HepG2 (cell line): ENCODE measurements around the gene TNXB. TPM values are rescaled to one million over a fixed set of nuclear protein-coding genes. Genes with fewer than 3 reads are reported as not detected.
A peak's percentile ranks its signal among the peaks of the same experiment; 100 is the strongest.

Experiments used
- ASH2L ChIP-seq: fragments of 300-600, 200-600 bp; sonication (generic); IDR thresholded peaks from 2 replicates; pipeline ENCODE4 v1.7.0; 2017; ENCODE audit warnings: low read depth, mild to moderate bottlenecking, moderate library complexity, mixed read lengths, low read length; ENCODE audit not compliant: insufficient read length
- GABPA ChIP-seq, 2 experiments: IDR thresholded peaks; 2 replicates each; pipeline ENCODE4 v1.6.1; 2011 to 2016; ENCODE audit warnings: low read depth in 2 of 2, low read length in 1 of 2, missing biosample characterization in 1 of 2, missing genetic modification characterization in 1 of 2
- GFI1 ChIP-seq: sonication (generic); formaldehyde crosslinking; IDR thresholded peaks from 2 replicates; pipeline ENCODE4 v1.5.0; 2020; ENCODE audit warnings: missing genetic modification reagents, mild to moderate bottlenecking, borderline replicate concordance
- HIVEP1 ChIP-seq: sonication (generic); formaldehyde crosslinking; IDR thresholded peaks from 2 replicates; pipeline ENCODE4 v1.4.0; 2020; ENCODE audit warnings: mild to moderate bottlenecking, missing genetic modification reagents
- KDM1A ChIP-seq: IDR thresholded peaks from 2 replicates; pipeline ENCODE4 v1.6.1; 2016; ENCODE audit warnings: missing compliant biosample characterization
- KLF13 ChIP-seq: sonication (generic); formaldehyde crosslinking; IDR thresholded peaks from 2 replicates; pipeline ENCODE4 v1.4.0; 2020; ENCODE audit warnings: mild to moderate bottlenecking, missing genetic modification reagents
- PITX1 ChIP-seq: sonication (generic); formaldehyde crosslinking; IDR thresholded peaks from 2 replicates; pipeline ENCODE4 v1.5.1; 2020; ENCODE audit warnings: mild to moderate bottlenecking, missing genetic modification reagents
- RFX3 ChIP-seq: IDR thresholded peaks from 2 replicates; pipeline ENCODE4 v1.6.1; 2016; ENCODE audit warnings: missing biosample characterization, missing genetic modification reagents
- SALL1 ChIP-seq: sonication (generic); formaldehyde crosslinking; IDR thresholded peaks from 2 replicates; pipeline ENCODE4 v1.8.0; 2022; ENCODE audit warnings: mild to moderate bottlenecking, missing genetic modification reagents
- SP4 ChIP-seq: sonication (generic); formaldehyde crosslinking; IDR thresholded peaks from 2 replicates; pipeline ENCODE4 v1.8.1; 2023; ENCODE audit warnings: mild to moderate bottlenecking, missing genetic modification reagents
- TARDBP ChIP-seq: sonication (generic); formaldehyde crosslinking; IDR thresholded peaks from 2 replicates; pipeline ENCODE4 v1.8.0; 2022; ENCODE audit warnings: mild to moderate bottlenecking, missing genetic modification reagents
- TCF7L2 ChIP-seq: IDR thresholded peaks from 2 replicates; pipeline ENCODE4 v1.6.1; 2011; ENCODE audit warnings: mild to moderate bottlenecking, low read depth, low read length, moderate library complexity
- TMF1 ChIP-seq: sonication (generic); formaldehyde crosslinking; IDR thresholded peaks from 2 replicates; pipeline ENCODE4 v1.8.1; 2022; ENCODE audit warnings: low read depth, missing genetic modification reagents
- XRCC5 ChIP-seq: fragments of 200-400 bp; formaldehyde crosslinking; optimal IDR thresholded peaks from 2 replicates; pipeline ENCODE3; 2017; ENCODE audit warnings: mild to moderate bottlenecking, low read length
- YEATS4 ChIP-seq: sonication (generic); formaldehyde crosslinking; IDR thresholded peaks from 2 replicates; pipeline ENCODE4 v1.4.0; 2020; ENCODE audit warnings: missing genetic modification reagents, borderline replicate concordance
- ZNF205 ChIP-seq: IDR thresholded peaks from 2 replicates; pipeline ENCODE4 v1.6.1; 2018; ENCODE audit warnings: missing biosample characterization, missing genetic modification reagents
- ZNF367 ChIP-seq: sonication (generic); formaldehyde crosslinking; IDR thresholded peaks from 2 replicates; pipeline ENCODE4 v1.4.0; 2020; ENCODE audit warnings: missing genetic modification reagents, borderline replicate concordance
- ZNF430 ChIP-seq: sonication (generic); formaldehyde crosslinking; IDR thresholded peaks from 2 replicates; pipeline ENCODE4 v1.9.0; 2021; ENCODE audit warnings: mild to moderate bottlenecking, missing genetic modification reagents
- ZNF740 ChIP-seq: sonication (generic); formaldehyde crosslinking; IDR thresholded peaks from 2 replicates; pipeline ENCODE4 v1.4.0; 2020; ENCODE audit warnings: missing genetic modification reagents
- ZNF792 ChIP-seq: IDR thresholded peaks from 2 replicates; pipeline ENCODE4 v1.6.1; 2016
- polyA plus RNA-seq, 8 experiments: library from polyadenylated mRNA; depleted of rRNA in 3 of 8; stranded (reverse) in 7 of 8; unstranded in 1 of 8; fragments of >200 nt; fragmentation: Illumina TruSeq in 4 of 8; extraction: Trizol in 4 of 8; gene quantifications; 2 replicates each; pipeline versions ENCODE4 v1.2.1 to v1.2.3, GENCODE V29; 2011 to 2016; ENCODE audit warnings: low read depth in 4 of 8, missing spikeins in 1 of 8, mixed read lengths in 1 of 8; ENCODE audit not compliant: insufficient read depth in 1 of 8
- total RNA-seq, 5 experiments: library from RNA; depleted of rRNA; stranded (reverse); fragments of >200 nt; fragmentation: Illumina TruSeq; extraction: Trizol; gene quantifications; 2 replicates each; pipeline ENCODE4 v1.2.3, GENCODE V29; 2016; ENCODE audit warnings: low read depth in 1 of 5
- TF ChIP-seq, protein P1 (sequence below): sonication (generic); formaldehyde crosslinking; IDR thresholded peaks from 2 replicates; pipeline ENCODE4 v1.9.0; 2021; ENCODE audit warnings: mild to moderate bottlenecking, missing genetic modification reagents
- TF ChIP-seq, protein P2 (sequence below): sonication (generic); formaldehyde crosslinking; IDR thresholded peaks from 2 replicates; pipeline ENCODE4 v1.4.0; 2020; ENCODE audit warnings: missing genetic modification reagents

Gene TNXB
- total and polyA plus RNA-seq, 2 of the 13 experiments (the other 11 are each of a cell fraction or from before 2014, with no cell fraction given): 1.6 to 2.7 TPM

DNA sequence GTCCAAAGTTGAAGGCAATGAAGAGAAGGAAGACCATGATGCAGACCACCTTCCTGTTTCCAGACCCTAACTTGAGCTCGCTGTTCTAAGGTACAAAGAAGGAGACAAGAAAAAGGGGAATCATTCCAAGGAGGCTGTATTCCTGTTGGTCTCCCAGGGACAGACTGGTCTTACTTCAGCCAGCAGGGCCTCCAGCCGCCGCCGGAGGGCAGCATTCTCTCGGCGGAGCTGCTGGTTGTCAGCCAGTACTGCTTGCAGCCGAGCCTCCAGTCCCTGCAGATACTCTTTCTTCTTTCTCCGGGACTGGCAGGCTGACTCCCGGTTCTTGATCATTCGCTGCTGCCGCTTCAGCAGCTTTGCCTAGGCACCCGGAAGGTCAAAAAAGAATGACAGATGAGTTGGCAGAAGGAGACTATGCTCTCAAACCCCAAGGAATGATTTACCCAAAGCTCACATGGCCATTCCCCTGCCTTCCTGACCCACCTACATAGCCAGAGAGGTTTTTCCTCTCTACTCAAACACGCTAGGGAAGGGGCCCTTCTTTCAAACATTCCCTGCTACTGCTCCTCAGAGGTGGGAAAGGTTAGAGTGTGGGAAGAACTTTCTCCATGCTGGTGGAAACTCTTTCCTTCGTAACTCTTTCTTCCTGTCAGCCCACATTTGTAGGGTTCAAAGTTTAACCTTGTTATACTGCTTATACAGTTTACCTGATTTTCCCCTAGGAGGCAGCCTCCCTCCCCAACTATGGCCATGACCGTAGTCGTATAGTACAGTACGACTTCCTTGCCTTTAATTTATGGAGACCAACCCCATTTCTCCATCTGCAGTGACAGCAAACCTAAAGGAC lies 9.9 kb upstream of the TNXB start (continued):
- TF ChIP-seq, protein P1, sequence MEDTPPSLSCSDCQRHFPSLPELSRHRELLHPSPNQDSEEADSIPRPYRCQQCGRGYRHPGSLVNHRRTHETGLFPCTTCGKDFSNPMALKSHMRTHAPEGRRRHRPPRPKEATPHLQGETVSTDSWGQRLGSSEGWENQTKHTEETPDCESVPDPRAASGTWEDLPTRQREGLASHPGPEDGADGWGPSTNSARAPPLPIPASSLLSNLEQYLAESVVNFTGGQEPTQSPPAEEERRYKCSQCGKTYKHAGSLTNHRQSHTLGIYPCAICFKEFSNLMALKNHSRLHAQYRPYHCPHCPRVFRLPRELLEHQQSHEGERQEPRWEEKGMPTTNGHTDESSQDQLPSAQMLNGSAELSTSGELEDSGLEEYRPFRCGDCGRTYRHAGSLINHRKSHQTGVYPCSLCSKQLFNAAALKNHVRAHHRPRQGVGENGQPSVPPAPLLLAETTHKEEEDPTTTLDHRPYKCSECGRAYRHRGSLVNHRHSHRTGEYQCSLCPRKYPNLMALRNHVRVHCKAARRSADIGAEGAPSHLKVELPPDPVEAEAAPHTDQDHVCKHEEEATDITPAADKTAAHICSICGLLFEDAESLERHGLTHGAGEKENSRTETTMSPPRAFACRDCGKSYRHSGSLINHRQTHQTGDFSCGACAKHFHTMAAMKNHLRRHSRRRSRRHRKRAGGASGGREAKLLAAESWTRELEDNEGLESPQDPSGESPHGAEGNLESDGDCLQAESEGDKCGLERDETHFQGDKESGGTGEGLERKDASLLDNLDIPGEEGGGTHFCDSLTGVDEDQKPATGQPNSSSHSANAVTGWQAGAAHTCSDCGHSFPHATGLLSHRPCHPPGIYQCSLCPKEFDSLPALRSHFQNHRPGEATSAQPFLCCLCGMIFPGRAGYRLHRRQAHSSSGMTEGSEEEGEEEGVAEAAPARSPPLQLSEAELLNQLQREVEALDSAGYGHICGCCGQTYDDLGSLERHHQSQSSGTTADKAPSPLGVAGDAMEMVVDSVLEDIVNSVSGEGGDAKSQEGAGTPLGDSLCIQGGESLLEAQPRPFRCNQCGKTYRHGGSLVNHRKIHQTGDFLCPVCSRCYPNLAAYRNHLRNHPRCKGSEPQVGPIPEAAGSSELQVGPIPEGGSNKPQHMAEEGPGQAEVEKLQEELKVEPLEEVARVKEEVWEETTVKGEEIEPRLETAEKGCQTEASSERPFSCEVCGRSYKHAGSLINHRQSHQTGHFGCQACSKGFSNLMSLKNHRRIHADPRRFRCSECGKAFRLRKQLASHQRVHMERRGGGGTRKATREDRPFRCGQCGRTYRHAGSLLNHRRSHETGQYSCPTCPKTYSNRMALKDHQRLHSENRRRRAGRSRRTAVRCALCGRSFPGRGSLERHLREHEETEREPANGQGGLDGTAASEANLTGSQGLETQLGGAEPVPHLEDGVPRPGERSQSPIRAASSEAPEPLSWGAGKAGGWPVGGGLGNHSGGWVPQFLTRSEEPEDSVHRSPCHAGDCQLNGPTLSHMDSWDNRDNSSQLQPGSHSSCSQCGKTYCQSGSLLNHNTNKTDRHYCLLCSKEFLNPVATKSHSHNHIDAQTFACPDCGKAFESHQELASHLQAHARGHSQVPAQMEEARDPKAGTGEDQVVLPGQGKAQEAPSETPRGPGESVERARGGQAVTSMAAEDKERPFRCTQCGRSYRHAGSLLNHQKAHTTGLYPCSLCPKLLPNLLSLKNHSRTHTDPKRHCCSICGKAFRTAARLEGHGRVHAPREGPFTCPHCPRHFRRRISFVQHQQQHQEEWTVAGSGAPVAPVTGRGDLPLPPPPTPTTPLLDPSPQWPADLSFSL (CRISPR knock-in tag): no peak
- no peak for TF ChIP-seq ZNF367 (CRISPR knock-in tag)
- peak; percentile 87 for TF ChIP-seq XRCC5
- 0 out of 2 replicates have a peak, but pooled peaks have one; percentile 7 for TF ChIP-seq PITX1 (CRISPR knock-in tag)
- TF ChIP-seq ZNF740 (CRISPR knock-in tag): 0 out of 2 replicates have a peak, but pooled peaks have one; percentile 48
- TF ChIP-seq, protein P2, sequence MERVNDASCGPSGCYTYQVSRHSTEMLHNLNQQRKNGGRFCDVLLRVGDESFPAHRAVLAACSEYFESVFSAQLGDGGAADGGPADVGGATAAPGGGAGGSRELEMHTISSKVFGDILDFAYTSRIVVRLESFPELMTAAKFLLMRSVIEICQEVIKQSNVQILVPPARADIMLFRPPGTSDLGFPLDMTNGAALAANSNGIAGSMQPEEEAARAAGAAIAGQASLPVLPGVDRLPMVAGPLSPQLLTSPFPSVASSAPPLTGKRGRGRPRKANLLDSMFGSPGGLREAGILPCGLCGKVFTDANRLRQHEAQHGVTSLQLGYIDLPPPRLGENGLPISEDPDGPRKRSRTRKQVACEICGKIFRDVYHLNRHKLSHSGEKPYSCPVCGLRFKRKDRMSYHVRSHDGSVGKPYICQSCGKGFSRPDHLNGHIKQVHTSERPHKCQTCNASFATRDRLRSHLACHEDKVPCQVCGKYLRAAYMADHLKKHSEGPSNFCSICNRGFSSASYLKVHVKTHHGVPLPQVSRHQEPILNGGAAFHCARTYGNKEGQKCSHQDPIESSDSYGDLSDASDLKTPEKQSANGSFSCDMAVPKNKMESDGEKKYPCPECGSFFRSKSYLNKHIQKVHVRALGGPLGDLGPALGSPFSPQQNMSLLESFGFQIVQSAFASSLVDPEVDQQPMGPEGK (CRISPR knock-in tag): peak; percentile 47; the same call in 1 of the 2 replicates
- TF ChIP-seq GABPA (IDR thresholded peaks at IDR 0.05; ENCODE audit: low read depth, low read length): no peak
- TF ChIP-seq GABPA (CRISPR knock-in tag; IDR thresholded peaks at IDR 0.05; ENCODE audit: low read depth): peak; percentile 48
- TF ChIP-seq SALL1: peak; percentile 63
- TF ChIP-seq YEATS4 (CRISPR knock-in tag): peak; percentile 77
- TF ChIP-seq ZNF430 (CRISPR knock-in tag): peak; percentile 49; the same call in 1 of the 2 replicates
- TF ChIP-seq KLF13 (CRISPR knock-in tag): no peak
- peak; percentile 52; the same call in 1 of the 2 replicates for TF ChIP-seq ZNF792 (CRISPR knock-in tag)
- TF ChIP-seq KDM1A (CRISPR knock-in tag): 0 out of 2 replicates have a peak, but pooled peaks have one; percentile 11
- no peak for TF ChIP-seq HIVEP1 (CRISPR knock-in tag)
- TF ChIP-seq RFX3 (CRISPR knock-in tag): peak; percentile 25; the same call in 1 of the 2 replicates
- TF ChIP-seq SP4 (CRISPR knock-in tag): peak; percentile 53; the same call in 1 of the 2 replicates
- TF ChIP-seq ZNF205 (CRISPR knock-in tag): peak; percentile 81; the same call in 1 of the 2 replicates
- no peak for TF ChIP-seq GFI1 (CRISPR knock-in tag)
- peak; percentile 92 for TF ChIP-seq ASH2L
- 0 out of 2 replicates have a peak, but pooled peaks have one; percentile 28 for TF ChIP-seq TMF1 (CRISPR knock-in tag)
- TF ChIP-seq TCF7L2: no peak
- no peak for TF ChIP-seq TARDBP (CRISPR knock-in tag)
